Testis (tissue), 2 donors: ENCODE results near the gene TMCC3.

Experiments used
- POLR2A ChIP-seq: fragments of 450-650 bp; IDR thresholded peaks from one replicate; pipeline ENCODE4 v1.6.1; 2017; ENCODE audit warnings: antibody characterized with exemption, mild to moderate bottlenecking, moderate library complexity
- TF ChIP-seq, protein P1 (sequence below), 3 experiments: fragments of 450-650 bp in 2 of 3; fragments of 200-600 bp in 1 of 3; sonication (generic) in 1 of 3; IDR thresholded peaks; one replicate each; pipeline ENCODE4 v1.5.1; 2016 to 2019; ENCODE audit warnings: antibody characterized with exemption in 3 of 3, mild to moderate bottlenecking in 2 of 3, moderate library complexity in 1 of 3

DNA sequence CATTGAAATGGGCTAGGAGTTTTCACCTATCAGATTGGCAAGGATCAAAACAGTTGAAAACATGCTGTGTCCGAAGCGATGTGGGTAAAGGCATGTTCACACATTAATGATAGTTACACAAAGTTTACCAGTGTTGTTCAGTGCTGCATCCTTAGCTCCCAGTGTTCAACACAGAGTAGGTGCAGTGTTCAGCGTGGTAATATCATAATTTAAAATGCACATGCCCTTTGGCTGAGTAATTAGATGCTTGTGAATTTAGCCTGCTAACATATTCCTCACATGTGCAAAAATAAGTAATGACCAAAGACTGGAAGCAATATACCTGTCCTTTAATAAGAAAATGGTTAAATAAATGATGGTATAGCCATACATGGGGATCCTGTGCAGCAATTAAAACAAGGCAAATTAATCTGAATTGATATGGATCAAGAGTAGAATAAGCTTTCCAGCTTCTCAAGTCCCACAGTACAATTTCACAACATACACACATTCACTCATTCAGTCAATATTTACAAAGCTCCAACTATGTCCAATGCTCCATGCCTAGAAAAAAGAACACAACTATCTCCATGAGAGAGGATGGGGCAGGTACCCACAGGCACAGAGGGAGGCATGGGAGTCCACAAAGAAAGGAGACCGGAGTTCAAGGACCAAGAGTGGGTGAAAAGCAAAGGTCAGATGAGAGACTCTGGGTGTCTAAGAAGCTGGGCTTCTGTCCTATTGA, 12.8 kb downstream of the TMCC3 start:
- TF ChIP-seq, protein P1, sequence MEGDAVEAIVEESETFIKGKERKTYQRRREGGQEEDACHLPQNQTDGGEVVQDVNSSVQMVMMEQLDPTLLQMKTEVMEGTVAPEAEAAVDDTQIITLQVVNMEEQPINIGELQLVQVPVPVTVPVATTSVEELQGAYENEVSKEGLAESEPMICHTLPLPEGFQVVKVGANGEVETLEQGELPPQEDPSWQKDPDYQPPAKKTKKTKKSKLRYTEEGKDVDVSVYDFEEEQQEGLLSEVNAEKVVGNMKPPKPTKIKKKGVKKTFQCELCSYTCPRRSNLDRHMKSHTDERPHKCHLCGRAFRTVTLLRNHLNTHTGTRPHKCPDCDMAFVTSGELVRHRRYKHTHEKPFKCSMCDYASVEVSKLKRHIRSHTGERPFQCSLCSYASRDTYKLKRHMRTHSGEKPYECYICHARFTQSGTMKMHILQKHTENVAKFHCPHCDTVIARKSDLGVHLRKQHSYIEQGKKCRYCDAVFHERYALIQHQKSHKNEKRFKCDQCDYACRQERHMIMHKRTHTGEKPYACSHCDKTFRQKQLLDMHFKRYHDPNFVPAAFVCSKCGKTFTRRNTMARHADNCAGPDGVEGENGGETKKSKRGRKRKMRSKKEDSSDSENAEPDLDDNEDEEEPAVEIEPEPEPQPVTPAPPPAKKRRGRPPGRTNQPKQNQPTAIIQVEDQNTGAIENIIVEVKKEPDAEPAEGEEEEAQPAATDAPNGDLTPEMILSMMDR (IDR thresholded peaks at IDR 0.05): no peak
- TF ChIP-seq POLR2A: no peak
